NCI-H1048 (cell line): Measurements from ENCODE around the gene ARHGAP6.

Experiments used
- DNase-seq: peaks from one replicate; lab custom pipeline; 2025; lab: John Stamatoyannopoulos, UW

The ARHGAP6 gene

DNA sequence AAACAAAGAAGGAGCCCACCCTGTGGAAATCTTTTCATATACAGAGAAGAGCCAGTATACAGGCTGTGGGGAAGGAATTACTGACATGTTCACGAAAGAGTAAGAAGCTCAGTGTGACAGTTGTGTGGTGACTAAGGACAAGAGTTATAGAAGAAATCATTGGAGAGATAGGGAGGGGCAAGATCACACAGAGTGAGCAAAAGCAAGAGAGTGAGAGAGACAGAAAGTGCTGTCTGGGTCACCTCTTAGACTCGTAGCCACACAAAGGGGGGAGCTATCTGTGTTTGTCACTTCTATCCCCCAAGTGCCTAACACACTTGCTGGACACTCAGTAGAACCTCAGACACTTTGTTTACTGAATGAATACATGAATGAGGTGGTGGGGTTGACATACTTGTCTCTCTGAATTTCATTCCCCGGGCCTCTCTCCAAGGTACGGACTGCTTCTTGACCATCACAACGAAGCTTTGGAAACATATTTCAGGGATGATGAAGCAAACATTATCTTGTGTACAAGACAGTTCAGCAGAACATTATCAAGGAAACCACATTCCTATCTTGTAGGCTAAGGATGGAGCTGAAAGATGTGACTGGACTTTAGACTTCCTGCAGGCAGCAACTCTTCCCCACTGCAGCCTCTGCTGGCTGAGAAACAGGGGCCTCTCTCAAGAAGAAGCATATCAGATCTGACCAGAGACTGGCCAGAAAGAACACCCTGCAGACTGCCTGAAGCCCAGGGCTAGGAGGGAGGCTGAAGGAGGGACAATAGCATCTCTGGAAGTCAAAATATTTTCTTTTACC, 204.3 kb downstream of the ARHGAP6 start:
- DNase-seq = no peak

DNA sequence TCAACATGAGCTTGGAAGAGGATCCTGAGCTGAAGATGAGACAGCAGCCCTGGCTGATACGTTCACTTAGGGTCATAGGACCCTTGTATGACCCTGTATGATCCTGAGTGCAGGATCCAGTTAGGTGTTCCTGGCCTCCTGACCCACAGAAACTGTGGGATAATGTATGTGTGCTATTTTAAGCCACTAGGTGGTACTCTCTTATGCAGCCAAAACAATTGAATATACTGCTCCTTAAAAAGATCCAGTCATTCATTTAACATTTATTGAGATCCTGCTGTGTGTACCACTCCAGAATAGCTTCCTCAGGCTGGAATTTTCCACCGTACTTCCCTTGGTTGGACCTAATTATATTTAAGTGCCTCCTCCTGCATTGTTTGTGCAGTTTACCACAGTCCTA, 205.4 kb downstream of the ARHGAP6 start:
- no peak for DNase-seq

DNA sequence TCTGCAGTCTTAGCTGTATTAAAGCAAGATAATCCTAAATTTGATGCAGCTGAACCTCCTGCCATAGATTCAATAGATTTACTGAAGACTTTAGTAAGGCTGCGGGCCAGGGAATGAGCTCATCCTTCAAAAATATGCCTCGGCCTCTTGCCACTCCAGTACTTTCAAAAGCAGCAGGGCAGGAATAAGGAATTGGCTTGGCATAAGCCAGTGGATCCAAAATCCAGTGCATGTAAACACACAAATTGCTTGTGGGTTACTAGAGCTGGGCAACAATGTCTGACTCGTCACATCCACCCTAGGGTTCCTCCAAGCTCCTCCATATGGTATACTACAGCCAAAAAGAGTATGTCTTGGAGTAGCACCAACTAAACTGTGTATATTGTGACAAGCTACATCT, 207.6 kb downstream of the ARHGAP6 start:
- DNase-seq = no peak

DNA sequence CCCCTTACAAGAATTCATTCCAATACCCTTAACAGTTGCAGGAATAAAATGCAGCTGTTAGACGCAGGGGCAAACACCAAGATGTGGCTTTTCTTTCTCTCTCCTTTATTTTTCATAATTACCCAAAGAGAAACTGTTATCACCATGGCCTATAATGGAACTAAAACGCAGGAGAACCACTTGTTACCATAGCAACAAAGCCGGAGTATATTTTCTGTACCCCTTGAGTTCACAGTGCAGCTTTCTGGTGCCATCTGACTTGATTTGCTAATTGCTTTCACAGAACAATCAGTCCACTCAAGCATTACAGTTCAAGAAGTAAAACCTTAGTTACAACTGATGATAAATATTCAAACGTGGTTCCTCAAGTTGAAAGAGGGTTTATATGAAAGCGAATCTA, 214.6 kb downstream of the ARHGAP6 start:
- no peak for DNase-seq

DNA sequence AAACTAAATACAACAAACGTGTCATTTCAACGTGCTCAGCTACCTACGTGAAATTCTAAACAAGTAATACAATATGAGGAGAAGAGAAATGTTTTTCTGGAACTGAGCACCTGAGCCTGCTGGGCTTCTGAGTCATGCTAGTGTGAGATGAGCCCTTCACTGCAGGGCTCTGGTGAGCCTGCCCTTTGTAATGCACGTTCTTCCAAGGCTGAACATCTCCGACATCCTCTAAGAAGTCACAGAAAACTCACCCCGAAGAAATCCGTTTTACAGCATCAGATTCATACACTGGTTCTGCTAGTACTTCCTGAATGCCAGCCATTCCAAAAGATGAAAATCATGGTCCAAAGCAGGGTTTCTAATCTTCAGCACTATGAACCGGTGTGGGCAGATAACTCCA, 215.4 kb downstream of the ARHGAP6 start:
- no peak for DNase-seq

DNA sequence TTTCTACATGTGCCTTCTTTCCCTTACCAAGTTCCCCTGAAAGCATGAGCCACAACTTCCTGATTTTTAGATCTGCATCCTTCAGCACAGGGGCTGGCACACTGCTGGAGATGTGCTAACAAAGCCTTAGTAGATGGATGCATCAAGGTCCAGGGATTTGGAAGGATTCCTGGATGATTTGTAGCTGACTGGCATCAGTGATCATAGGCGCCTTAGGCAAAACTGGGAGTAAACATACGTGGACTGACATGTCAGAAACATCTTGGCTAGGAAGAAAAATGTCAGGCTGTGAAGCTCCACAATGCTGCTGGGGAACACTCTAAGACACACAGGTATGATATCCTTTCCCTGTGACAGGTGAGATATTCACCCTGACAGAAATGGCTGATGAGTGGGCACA, 216.1 kb downstream of the ARHGAP6 start:
- DNase-seq = no peak

DNA sequence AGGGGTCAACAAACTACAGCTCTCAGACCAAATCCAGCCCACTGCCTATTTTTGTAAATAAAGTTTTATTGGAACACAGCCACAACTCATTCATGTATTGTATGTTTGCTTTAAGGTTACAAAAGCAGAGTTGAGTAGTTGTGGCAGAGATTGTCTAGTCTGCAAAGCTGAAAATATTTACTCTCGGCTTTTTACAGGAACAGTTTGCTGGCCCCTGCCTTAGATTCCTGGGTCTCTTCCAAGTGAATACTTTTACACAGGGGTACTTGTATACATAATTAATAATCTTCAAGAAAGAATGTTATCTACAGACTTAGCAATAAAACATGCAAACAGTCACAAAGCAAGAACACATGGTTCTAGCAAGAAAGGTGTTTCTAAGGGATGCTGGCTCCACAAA, 218.3 kb downstream of the ARHGAP6 start:
- no peak for DNase-seq

DNA sequence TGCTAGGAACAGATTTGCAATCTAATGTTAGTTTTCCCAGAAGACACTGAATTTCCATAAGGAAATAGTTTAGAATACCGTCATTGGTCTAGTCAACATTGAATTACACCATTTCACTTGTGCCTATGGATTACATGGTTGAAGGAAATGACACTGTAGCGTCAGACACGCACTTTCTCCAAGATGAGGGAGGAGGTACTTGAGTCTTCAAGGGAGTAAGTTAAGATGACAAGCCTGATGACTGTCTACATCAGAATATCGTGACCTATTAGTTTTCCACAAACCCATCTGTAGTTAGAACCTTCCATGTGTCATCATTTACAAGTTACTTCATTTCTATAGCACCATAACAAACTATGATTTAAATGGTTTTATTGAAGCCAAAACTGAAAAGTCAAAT, 218.8 kb downstream of the ARHGAP6 start:
- no peak for DNase-seq

DNA sequence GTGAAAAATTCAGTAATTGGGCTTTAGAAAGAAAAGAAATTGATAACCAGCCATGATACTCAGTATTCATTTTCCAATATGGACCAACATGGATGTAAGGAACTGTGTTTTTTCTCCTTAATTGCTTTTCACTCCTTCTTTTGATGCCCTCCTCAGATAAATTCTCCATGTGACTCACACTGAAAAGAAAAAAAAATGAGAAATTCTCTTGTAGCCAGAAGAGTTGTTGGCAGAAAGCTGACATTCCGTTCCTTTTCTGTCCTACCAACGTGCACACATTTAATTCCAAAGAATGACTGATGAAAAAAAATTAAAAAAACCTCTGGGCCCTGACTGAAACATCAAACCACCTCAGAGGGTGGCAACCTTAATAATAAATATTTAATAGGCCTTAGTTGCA, 219.4 kb downstream of the ARHGAP6 start:
- DNase-seq = no peak

DNA sequence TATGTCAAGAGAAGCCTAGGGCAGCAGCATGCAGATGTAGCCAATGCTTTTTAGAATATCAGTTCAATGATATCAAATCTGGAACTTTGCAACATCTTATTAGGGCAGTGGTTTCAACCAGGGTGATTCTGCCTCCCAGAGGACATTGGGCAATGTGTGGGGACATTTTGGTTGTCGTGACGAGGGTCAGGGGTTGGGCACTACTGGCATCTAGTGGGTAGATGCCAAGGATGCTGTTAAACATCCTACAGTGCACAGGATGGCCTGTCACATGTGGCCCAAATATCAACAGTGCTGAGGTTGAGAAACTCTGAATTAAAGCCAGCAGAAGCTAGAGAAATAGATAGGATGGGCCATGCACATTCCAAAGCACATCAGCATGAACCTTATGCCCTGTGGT, 220.2 kb downstream of the ARHGAP6 start:
- DNase-seq = no peak

DNA sequence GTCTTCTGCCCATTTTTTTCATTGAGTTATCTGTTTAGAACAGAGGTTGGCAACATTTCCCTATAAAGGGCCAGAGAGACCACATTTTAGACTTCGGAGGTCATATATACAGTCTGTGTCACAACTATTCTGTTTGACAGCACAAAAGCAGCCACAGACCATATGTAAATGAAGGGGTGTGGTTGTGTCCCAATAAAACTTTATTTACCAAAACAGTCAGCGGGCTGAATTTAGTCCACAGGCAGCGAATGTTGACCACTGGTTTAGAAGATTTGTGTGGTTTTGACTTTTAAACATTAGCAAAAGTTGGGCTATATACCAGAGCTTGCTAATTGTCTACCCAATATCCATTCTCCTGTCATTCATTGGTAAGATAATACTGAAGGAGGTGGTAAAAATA, 221.7 kb downstream of the ARHGAP6 start:
- no peak for DNase-seq

DNA sequence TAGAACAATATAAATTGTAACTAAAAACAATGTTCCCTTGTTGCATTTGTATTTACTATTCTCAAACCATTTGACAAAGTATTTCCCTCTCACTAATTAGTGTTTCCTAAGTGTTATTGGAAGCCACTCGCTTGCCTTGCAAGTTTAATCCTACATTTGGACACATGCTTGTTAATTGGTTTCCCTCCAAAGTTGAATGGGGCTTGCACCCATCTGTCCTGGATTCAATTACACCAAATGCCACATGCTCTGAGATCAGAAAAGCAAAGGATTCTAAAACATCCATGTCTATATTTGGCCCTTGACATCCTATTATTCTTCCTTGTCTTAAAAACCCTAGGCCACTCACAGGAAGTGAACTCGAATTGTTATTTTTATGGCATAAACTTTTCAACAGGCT, 225.9 kb downstream of the ARHGAP6 start:
- no peak for DNase-seq

DNA sequence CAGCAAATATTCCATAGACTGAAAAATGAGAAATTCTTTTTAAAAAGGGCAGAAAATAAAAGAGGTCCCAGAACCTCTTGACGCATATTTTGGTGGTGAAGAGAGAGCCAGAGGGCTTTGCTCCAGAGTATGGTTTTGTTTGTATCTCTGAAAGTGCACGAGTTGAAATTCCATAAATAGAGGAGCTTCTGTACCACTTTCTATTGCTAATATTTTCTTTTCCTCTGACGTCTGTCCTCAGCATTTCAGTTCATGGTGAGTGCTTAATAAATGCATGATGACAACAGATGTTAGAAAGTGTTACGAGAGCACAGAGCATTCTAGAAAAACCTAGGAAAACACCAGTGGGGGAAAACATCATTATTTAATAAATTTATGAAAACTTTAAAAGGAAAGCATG, 227.0 kb downstream of the ARHGAP6 start:
- DNase-seq = no peak

DNA sequence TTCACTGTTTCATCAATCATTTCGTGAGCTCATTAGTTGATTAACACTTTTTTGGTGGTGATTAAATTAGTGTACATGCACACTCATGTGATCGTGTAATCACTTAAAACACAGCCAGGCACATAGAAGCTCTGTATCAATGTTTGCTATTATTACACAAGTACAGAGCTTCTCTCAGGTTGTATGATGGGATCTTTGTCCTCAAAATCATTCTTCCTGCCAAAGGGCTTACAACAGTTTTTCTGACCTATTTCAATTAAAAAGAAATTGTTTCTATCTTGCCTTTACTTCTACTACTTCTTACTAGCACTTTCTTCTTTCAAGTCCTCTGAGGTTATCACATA, 227.4 kb downstream of the ARHGAP6 start:
- DNase-seq = no peak

DNA sequence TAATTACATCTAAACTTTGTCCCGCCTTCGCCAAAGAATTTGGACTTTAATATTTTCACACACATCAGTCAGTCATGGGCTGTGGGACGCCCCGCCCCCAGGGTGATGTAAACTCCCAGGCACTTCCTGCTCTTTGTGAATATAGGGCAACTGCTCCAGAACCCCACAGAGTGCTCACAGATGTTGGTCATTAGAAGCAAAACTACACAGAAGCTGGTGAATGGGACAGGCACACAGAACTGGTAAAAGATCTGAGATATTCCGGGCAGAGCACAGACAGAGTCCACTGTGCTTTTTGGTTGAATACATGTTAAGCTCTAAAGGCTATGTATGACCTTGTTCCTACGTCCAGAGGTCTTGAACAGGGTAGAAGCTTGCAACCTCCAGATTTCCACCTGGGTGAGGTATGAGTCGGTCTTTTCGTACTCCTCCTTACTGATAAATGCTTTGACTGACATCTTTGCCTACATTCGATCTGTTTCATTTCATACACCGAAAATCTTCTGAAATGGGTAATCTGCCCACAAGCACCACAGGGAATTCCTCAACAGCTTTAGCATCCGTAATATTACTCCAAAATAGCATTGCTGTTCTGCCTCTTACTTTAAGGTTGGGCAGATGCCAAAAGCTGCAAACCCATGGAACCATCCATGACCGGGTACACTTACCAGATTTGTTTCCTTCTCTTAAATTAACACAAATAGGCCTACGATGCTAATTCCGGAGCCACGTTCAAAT, 227.9 kb downstream of the ARHGAP6 start:
- DNase-seq = no peak

DNA sequence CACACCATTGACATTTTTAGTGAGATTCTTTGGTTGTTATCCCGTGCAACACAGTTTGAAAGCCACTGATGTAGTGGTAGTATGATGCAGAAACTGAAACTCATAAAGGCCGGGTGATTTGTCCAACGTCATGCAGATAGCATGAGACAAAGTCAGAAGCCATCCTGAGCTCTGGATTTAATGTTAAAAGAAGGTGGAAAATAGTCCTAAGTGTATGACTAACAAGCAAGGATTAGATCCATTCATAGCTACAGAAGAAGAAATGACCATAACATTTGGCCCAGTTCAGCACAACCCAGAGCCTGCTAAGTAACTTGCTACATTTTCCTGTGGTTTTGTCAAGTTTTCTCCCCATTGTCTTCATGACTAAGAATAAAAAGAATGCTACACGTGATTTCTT, 230.2 kb downstream of the ARHGAP6 start:
- DNase-seq = no peak

DNA sequence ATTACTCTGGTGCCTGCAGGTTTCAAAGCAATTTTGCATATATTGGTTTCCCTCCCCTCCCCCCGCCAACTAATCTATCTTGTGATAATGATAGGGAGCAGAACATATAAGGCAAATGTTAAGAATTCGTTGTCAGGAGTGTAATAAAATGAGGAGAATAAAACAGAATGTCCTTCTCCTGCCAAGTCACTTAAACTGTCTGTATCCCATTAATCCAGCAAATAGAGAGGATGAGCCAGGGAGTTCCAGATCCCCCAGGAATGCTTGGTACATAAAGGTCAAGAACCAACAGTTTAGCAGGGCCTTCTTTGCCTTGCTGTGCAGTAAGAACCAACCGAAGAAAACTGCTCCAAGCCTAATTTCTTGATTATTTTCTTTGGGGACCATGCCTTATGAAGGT, 231.1 kb downstream of the ARHGAP6 start:
- no peak for DNase-seq

DNA sequence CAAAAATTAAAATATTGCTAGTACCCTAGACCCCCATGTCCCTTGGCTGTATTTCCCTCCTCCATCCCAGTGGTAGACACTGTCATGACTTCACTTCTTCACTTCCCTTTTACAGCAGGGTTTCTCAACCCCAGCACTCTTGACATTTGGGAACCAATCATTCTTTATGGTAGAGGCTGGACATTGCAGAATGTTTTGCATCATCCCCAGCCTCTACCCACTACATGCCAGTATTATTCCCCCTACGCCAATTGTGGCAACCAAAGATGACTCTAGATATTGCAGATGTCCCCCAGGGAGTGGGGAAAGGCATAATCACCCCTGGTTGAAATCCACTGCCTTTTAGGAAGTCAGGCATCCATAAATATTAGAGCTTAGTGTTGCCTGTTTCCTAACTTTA, 233.9 kb downstream of the ARHGAP6 start:
- no peak for DNase-seq

DNA sequence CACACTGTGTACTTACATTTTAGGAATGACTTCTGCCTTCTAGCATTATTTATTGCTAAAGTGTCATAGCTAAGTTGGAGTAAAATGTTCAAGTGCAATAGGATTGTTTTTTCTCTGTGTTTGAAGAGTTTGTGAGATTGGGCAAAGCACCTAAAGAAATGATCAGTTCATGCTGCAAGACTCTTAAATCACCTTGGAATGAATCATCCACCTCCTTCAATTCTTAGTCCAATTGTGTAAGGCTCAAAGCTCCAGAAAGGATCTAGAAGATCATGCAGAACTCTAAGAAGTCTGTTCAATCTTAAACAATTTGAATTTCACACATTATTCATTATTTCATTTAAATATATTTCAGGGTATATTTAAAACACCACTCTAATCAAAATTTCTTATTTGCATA, 235.4 kb downstream of the ARHGAP6 start:
- no peak for DNase-seq

DNA sequence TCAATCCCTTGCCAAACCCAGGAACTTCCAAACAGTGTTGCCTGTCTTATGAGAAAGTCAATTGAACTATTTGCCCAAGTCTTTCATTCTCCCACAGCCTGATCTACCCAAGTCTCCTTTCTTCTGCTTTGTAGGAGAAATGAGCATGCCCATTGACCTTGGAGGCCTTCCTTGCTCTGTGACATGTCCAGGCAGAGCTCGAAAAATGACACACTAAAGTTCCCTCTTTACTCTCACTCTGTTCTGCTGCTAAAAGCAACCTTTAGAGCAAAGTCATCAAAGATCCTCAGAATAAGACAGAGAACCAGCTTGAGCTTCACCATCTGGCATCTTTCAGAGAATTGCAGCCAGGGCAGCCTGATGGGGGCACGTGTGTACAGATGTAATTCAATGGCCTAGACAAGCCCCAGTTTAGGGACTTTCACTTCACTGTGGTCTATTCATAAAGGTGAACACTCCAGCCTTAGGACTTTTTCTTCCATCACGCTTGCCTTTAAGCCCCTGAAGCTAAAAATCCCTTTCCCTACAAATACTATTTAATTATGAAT, 236.1 kb downstream of the ARHGAP6 start:
- DNase-seq = no peak

DNA sequence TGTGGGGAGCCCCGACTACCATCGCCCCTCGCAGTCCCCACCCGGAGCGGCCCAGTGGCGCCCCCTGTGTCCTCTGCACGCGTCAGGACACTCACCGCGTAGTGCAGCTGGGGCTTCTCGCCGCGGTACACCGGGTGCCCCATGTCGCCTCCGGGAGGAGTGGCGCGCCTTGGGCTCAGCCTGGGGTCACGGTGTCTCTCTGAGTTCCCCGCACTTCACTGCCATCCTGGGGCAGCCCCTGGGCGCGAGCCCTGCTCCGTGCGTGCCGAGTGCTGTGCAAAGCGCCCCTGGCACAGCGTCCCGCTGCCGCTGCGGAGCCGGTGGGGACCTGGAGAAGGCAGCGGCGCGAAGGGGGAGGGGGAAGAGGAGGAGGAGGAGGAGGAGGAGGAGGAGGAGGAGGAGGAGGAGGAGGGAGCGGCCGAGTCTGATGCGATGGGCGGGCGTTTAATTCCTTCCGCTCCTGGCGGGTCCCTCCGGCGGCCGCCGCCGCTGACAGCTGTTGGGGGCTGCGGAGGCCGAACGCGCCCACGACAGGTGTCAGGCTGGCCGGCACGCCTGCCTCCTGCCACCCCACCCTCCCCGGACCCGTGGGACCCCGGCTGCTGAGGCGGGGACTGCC, 238.2 kb downstream of the ARHGAP6 start:
- no peak for DNase-seq

DNA sequence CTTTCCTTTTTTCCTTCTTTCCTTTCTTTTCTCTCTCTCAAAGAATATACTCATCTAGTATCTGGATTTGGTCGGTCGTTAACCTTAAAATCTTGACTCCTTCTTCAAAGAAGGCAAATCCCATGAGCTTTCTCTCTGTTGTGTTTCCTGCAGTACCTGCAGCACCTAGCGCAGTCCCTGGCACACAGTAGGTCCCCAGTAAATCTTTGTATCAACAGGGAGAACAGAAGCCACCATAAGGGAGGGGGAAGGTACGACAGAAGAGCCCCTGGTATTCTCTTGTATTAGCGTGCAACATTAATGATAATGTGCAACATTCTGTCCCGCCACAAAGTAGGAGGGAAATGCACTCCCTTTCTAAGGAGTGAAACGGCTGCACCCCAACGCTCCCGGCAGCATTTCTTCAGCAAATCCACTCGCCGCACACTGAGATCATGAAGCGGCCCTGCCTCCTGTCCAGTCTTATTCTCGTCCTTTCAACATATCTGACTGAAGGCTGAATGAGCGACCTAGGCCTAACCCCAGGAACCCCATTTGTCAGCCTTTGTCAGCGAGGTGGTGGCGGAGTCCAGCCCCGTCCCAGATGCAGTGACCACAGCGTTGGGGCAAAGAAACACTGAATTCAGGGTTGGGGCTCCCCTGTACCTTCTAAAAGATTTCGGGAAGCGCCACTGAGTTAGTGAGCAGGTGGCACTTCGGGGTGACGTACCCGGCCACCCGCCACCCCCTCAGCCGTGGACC, 238.8 kb downstream of the ARHGAP6 start:
- no peak for DNase-seq
